ENCODE results near the gene MED29. TPM values are rescaled to one million over a fixed set of nuclear protein-coding genes. Genes with fewer than 3 reads are reported as not detected.

MED29 gene
- total and polyA plus RNA-seq, 10 of the 15 experiments (the other 5 are each of a cell fraction or from before 2014, with no cell fraction given), result 3.2 to 36.6 (median 22.8) TPM

- Histone ChIP-seq H3K27ac (ENCODE audit: control insufficient read depth, insufficient read depth) (no peak overlapping the region), H2AFZ (ENCODE audit: control insufficient read depth, low read depth, low read length) (no peak overlapping the region), H3K4me1 (ENCODE audit: control insufficient read depth, insufficient read depth, low read length) (no peaks in the 10 kb centered on the region), H3K4me3 (no peak overlapping the region), H4K20me1 (ENCODE audit: control insufficient read depth, insufficient read depth) (no peaks in the 10 kb centered on the region), H3K27me3 (replicated peaks in 1 of 2; ENCODE audit: control insufficient read depth in 2 of 2, insufficient read depth in 2 of 2, low read length in 1 of 2) (no peaks in the 10 kb centered on the region), H3K36me3 (ENCODE audit: control insufficient read depth in 2 of 2, insufficient read depth in 2 of 2, low read length in 1 of 2) (peaks cover 9 to 18% of the 10 kb centered on the region in 2 experiments; a peak in 3 of 4 replicates), H3K9me3 (replicated peaks; ENCODE audit: control insufficient read depth, insufficient read depth, low read length) (no peaks in the 10 kb centered on the region), H3K9ac (ENCODE audit: control insufficient read depth, insufficient read depth, low read length) (no peak overlapping the region), H3K4me2 (ENCODE audit: control insufficient read depth, insufficient read depth) (no peak overlapping the region), H3K79me2 (ENCODE audit: control insufficient read depth, insufficient read depth, low read length) (peaks cover 11% of the 10 kb centered on the region)
- intact Hi-C loops (cut with micrococcal nuclease; ENCODE audit: unreplicated experiment), result loop anchor here (10.0 kb wide), 1 partner anchor 116 kb away; the partner anchor contains the start of gene EID2B
- WGBS (ENCODE audit: insufficient coverage, insufficient replicate concordance, low lambda C conversion rate, missing lambda C conversion rate), result 99% methylated on average over 9 of the region's 9 CpGs
- in situ Hi-C loops (cut with MboI), result no loop called here
- ChIA-PET CTCF (no interaction called here), POLR2A (no interaction called here), SMC1A (ENCODE audit: uncharacterized antibody, unreplicated experiment) (interaction anchor here (0.9 kb wide), 1 partner anchor 8 kb away, joined by 3 read pairs; no protein-coding TSS in a partner anchor), RAD21 (ENCODE audit: unreplicated experiment) (no interaction called here)
- TF ChIP-seq YBX1 (IDR thresholded peaks at IDR 0.05), result no peak
- TF ChIP-seq, protein P1, sequence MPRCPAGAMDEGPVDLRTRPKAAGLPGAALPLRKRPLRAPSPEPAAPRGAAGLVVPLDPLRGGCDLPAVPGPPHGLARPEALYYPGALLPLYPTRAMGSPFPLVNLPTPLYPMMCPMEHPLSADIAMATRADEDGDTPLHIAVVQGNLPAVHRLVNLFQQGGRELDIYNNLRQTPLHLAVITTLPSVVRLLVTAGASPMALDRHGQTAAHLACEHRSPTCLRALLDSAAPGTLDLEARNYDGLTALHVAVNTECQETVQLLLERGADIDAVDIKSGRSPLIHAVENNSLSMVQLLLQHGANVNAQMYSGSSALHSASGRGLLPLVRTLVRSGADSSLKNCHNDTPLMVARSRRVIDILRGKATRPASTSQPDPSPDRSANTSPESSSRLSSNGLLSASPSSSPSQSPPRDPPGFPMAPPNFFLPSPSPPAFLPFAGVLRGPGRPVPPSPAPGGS (IDR thresholded peaks at IDR 0.05; ENCODE audit: borderline replicate concordance, insufficient read depth, low read depth, low read length, poor library complexity, severe bottlenecking), result no peak
- TF ChIP-seq NFIC (IDR thresholded peaks at IDR 0.05; ENCODE audit: low read depth, low read length), result no peak
- no peak for TF ChIP-seq TAF1 (IDR thresholded peaks at IDR 0.05; ENCODE audit: borderline replicate concordance, low read depth, low read length)
- no peak for TF ChIP-seq ZBTB11 (CRISPR knock-in tag; IDR thresholded peaks at IDR 0.05)
- no peak for TF ChIP-seq EGR1 (IDR thresholded peaks at IDR 0.05; ENCODE audit: borderline replicate concordance in 1 of 2, low read depth in 2 of 2, low read length in 2 of 2)
- no peak for TF ChIP-seq FOXK2 (IDR thresholded peaks at IDR 0.05)
- TF ChIP-seq, protein P2, sequence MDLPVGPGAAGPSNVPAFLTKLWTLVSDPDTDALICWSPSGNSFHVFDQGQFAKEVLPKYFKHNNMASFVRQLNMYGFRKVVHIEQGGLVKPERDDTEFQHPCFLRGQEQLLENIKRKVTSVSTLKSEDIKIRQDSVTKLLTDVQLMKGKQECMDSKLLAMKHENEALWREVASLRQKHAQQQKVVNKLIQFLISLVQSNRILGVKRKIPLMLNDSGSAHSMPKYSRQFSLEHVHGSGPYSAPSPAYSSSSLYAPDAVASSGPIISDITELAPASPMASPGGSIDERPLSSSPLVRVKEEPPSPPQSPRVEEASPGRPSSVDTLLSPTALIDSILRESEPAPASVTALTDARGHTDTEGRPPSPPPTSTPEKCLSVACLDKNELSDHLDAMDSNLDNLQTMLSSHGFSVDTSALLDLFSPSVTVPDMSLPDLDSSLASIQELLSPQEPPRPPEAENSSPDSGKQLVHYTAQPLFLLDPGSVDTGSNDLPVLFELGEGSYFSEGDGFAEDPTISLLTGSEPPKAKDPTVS (IDR thresholded peaks at IDR 0.05; ENCODE audit: low read depth, low read length), result no peak
- TF ChIP-seq BRCA1 (IDR thresholded peaks at IDR 0.05; ENCODE audit: low read depth, low read length), result no peak
- TF ChIP-seq, protein P3, sequence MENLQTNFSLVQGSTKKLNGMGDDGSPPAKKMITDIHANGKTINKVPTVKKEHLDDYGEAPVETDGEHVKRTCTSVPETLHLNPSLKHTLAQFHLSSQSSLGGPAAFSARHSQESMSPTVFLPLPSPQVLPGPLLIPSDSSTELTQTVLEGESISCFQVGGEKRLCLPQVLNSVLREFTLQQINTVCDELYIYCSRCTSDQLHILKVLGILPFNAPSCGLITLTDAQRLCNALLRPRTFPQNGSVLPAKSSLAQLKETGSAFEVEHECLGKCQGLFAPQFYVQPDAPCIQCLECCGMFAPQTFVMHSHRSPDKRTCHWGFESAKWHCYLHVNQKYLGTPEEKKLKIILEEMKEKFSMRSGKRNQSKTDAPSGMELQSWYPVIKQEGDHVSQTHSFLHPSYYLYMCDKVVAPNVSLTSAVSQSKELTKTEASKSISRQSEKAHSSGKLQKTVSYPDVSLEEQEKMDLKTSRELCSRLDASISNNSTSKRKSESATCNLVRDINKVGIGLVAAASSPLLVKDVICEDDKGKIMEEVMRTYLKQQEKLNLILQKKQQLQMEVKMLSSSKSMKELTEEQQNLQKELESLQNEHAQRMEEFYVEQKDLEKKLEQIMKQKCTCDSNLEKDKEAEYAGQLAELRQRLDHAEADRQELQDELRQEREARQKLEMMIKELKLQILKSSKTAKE (IDR thresholded peaks at IDR 0.05; ENCODE audit: low read depth, poor library complexity, severe bottlenecking), result no peak
- ATAC-seq (no peak), DNase-seq (ENCODE audit: low read depth, low spot score) (no peak), FAIRE-seq (no peak)
- no TSS peak for BruUV-seq (replicated peaks)
These were observed 27.8 kb downstream of the MED29 start for GRCh38 chr19:39419003-39419402.

Measured in GM12878 (cell line).